Left renal cortex interstitium (tissue), 4 donors: ENCODE data around the gene SUPT4H1. TPM values are rescaled to one million over a fixed set of nuclear protein-coding genes. Genes with fewer than 3 reads are reported as not detected.
A peak's percentile ranks its signal among the peaks of the same experiment; 100 is the strongest.

Experiments used
- DNase-seq, 4 donors: peaks; one replicate each; pipeline ENCODE4 v3.0.0-alpha.2; 2013; ENCODE audit warnings: low read depth in 4 of 4, low spot score in 2 of 4, missing footprints in 1 of 4
- polyA plus RNA-seq, 4 donors: library from polyadenylated mRNA; unstranded; fragments of 120-200 nt; gene quantifications; one replicate each; pipeline ENCODE4 v1.2.1, GENCODE V29; 2013; ENCODE audit not compliant: insufficient read length in 4 of 4

Gene SUPT4H1
- polyA plus RNA-seq, 4 donors: 125 to 146 (median 135) TPM

DNA sequence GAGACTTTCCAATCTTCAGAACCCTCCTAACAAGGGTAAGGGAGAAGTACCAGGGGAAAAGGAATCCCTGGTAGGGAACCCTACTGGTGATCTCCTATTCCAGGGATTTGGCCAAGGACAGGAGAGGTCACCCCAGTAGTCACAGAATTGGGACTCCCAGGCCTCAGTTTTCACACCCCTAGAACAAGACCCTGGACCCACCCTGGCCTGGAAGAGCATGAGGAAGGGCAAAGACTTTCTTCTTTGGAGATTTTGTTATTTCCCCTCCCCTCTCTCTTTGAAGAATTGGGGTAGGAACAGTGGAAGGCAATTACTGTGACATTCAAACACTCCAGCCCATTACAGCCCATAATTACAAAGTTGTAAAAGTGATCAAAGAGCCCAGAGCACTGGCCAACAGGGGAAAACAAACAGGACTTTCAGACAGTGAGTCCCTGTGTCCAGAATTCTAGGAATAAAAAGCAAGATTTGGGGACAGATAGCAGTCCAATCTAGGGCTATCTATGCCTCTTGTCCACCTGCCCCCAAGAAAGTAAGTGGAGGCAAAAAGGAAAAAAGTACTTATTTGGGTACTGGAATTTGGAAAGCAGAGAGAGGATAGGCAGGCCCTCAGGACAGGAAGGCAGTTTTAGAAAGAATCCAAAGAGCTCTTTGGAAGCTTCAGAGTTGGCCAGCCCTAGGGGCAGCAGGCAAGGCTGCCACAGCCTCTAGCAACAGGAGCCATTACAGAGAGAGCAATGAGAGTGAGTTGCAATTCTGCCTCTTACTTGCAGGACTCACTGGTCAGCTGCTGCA is 13.4 kb upstream of the SUPT4H1 start:
- no peak for DNase-seq

DNA sequence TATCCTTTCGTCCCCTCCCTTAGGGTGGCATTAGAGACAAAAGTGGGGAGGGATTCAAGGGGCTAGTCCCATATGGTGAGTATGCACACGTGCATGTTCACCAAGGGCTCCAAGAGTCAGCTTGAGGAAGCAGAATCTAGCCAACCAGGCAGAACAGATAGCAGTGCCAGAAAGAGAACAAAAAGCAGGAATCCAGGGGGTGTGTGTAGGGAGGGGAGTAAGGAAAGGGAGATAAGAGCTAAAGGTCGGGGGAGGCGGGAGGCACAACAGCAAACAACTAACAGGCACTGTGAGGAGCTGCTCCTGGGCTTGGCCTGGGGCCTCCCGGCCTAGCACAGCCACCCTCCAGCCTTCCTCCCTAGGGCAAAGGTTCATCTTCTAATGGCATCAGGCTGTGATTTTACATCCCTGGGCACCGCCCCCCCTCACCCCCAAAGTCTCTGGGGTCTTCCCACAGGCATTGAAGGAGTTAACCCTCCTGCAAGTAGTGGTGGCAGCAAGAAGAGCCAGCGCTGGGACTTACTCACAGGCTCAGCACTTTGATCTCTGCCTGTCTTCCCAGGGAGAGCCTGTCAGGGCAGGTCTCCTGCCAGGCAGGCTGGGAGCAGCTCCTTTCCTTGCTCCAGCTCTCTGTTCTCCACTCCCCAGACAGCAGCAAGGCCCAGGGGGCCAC is 12.4 kb upstream of the SUPT4H1 start:
- DNase-seq: no peak

DNA sequence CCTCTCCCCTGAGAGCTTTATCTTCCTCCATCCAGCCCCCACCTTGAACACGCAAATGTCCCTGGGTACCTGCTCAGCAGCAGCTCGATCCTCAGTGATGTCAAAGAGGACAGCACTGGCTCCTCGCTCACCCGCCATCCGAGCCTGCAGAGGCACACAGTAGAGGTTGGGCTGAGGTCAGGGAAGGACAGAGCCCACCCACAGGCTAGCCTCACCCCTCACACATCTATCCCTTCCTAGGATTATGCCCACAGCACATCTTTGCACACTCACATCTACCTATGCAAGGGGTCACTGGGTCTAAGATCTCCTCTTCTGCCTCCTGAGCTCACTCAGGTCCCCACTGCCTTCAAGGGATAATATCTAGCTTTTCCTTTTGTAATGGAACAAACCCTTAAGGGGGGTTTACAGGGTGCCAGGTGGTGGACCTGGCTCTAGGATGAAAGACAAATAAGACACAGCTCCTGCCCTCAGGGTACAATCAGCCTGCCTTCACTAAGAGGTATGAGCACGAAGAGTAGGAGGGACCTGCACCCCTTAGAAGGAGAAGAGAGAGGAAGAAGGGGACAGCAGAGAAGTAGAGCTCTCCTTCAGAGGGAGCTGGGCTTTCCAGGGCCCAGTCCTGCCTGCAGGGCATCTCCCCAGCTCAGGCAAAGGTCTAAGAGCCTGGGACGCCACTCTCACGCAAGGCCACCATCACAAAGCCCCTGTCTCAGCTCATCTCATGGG is 11.6 kb upstream of the SUPT4H1 start:
- DNase-seq: no peak

DNA sequence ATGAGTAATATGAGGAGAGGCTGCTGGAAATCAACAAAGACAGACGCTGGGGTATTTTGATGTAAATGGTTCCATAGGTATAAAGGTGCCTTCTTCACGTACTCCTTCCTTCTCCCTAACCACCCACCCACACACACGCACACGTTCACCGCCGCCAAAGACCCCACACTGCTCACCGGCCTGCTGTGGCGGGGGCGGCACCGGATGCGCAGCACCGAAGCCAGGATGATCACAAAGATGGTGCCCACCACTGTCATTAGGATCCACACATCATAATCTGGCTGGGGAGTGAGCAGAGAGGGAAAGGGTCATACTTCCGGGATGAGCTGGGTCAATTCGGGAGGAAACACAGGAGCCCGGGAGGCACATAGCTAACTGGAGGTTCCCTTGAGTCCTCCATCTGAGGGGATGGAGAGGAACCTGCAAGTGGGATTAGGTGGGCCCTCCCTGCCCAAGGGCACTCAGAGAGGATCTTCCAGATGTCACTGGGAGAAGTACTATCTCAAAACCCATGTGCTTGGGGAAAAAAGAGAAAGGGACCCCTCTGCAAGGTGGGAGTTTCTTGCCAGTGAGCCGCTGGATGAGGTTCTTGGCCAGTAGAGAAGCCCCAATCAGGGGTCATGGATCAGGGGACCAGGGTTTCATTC is 10.5 kb upstream of the SUPT4H1 start:
- DNase-seq: no peak

DNA sequence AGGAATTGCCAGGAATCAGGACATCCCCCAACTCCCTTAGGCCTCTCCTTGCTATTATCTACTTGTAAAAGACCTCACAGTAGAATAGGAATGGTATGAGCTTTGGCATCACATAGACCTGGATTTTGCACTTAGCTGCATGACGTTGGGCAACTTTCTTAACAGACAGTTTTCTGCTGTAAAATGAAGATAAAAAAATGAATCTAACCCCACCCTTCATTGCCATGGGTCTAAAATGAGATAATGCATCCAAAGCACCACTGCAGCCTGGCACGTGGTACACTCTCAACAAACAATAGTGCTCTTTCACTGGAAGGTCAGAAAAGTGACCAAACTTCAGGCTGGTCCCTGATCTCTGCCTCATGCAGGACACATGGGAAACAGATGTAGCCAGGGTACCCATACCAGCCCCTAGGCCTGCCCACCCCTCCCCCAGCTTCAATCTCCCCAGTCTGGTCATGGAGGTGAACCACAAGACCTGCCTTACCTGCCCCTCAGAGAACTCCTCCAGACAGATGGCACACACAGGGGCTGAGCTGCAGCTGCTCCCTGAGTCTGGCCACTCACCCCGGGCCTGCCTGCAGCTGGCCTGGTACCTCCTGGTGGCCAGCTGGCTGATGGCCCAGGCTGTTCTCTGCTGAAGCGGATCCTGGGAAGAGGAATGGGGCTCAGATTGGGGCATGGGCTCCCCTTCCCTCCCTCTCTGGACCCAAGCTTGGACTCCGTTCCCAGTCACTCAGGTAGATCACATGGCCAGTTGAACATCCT is 8.5 kb upstream of the SUPT4H1 start:
- DNase-seq: no peak

DNA sequence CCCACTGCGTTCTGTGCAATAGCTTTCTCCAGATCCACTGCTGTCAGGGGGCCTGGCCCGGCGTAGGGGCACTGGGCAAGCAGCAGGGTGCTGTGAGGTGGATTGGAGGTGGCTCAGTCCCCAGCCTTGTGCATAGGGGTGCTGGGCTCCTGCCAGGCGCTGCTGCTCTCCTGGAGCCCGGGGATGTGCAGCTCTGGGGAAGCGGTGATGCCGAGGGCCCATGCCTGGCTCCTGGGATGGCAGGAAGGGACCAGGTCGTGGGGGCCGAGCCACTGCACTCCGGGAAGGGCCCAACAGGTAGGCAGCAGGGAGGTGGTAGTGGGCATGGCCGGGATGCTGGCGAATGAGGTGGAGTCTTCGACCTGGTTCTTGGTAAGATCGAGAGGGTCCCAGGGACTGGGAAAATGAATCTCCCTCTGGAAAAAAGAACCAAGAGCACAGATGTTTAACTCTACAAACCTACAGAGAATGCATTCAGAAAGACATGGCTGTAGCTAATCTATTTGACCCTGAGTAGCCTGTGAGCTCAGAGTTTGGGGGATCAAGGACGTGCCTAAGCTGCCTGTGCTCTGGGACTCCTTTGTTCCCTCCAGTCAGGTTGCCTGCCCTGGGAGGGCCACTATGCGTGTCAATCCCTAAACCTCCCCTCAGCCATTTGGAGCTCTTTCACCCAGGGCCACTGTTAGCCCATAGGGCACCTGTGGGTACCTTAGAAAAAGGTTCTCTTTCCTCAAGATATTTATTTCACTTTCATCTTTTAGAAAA is 6.6 kb upstream of the SUPT4H1 start:
- no peak for DNase-seq

DNA sequence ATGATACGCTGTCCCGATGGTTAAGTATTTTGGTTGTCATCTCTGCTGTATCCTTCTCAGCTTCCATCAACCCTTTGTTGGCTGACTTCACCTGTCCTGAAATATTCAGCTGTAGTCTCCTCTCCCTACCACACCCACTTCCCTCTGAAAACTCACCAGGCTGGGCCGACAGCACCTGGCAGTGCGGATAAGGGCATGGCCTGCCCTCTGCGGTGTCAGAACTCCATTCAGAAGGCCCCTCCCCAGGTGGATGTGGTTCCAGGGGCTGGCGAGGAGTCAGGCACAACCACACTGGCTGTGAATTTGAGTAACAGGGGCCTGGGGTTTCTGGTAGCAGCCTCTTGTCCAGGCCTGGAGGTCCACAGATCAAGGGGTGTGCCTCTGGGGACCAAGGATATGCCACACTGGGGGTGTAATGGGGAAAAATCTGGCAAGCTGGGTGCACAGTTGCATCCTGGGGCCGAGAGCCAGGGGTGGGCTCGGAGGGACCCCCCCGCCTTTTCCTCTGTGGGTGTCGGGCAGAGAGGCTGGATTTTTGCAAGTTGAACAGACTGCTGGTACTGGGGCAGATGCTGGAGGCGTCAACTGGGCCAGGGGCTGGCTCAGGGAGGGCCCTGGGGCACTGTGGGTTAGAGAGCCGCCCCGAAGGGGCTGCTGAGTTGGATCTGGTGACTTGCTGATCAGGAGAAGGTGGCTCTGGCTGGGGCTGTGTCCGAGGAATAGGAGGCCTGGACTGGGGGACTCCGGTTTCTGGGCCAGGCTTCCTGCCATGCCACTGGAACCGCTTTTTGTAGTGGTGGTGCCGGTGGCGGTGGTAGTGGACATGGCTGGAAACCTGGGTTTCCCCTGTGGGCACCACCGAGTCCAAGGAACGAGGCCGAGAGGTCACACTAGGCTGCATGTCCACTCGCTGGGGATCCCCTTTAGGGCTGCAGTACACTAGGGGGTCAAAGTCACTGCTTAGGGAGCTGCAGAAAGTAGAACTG is 5.6 kb upstream of the SUPT4H1 start:
- no peak for DNase-seq

DNA sequence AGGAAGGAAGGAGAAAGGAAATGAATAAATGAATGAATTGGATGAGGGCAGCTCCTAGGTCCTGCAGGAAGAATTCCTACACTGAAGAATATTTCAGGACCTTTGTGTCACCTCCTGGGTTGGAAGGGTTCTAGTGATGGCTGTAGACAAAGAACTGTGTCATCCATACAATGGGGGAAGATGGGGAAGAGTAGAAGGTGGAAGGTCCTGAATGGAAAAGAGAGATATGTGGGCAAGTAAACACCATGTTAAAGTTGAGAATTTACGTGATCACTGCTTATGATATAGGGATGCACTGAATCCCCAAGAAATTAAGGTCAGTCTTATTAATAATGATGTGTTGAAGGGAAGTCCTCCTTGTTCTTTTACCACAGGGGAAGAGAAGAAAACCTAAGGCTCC is 4.2 kb upstream of the SUPT4H1 start:
- DNase-seq: no peak

DNA sequence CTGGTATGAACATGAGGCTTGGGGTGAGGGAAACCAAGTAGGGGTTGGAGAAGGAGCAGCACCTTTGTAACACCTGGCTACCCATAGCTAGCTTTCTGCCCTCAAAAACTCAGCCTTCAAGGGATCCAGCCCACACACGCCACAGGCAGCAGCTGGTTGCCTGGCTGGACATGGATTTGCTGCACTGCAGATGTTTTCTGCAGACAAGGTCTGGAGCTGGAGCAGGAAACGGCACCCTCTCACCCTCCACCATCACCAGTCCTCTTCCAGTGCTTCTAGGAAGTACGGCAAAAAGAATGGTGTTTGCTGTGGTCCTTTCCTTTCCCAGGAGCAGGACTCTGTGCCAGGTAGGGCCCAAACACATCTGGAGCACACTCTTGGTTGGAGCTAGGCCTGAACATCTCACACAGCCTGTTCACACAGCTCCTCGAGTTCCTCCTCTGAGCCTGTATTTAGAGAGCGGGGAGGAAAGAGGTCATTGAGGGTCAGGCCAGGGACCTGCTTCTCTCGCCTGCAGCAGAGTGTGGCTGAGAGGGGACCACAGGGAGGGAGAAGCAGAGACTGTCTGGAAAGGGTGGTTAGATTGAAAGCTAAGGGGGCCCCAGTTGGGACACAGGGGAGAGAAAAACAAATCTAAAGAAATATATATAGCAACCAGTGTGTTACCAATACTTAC is 2.7 kb upstream of the SUPT4H1 start:
- DNase-seq: no peak

DNA sequence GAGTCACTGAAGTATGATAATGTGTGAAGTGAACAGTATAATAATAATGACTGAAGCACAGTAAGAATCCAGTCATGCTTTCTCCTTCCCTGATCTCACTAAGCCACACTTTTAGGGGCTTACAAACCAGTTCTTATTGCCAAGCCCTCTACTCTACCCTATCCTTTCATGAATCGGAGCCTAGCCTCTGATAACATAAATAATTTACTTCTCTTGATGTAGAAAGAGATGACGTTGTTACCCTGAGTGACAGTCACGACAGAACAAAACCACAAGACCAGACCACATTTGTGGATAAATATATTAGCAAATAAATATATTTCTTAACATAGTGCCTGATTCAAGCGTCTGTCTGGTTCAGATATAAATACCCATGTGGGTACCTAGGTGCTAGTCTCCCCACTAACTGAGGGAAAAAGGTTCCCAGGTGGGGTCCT is 1.4 kb upstream of the SUPT4H1 start:
- DNase-seq: no peak

DNA sequence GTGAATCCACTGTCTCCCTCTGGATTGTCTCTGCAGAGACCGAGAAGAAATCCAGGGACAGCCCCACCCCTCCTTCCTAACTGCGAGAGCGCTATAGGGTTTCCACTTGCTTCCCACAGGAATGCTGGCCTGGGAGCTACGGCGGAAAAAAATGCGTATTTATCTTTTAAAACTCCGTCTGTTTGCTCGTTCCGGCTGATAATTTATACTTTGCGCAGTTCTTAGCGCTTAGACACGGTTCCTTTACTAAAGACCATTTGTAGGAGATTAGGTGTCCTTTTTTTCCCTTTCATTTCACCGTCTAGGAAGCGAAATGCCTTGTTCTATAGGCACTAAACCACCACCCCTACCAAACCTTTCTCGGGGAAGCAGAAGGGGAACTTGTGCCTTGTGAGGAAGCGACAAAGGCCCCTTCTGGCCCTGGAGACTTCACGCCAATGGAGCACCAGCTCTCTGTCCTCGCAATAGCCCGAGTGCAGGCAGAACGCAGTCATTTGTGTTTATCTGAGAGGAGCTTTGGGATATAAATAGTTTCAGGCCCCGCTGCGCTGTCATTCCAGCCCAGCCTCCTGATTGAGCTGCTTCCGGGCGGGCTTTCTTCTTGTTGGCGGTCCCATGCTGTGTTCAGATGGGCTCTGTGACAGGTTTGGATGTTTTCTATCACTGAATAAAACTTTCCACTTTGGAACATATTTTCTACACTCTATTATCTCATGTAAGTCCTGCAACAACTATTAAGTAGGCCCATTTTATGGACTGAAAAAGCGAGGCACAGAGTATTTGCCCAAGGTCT is 791 bp upstream of the SUPT4H1 start:
- DNase-seq: peak in 1 of 4 donors; percentile 82

DNA sequence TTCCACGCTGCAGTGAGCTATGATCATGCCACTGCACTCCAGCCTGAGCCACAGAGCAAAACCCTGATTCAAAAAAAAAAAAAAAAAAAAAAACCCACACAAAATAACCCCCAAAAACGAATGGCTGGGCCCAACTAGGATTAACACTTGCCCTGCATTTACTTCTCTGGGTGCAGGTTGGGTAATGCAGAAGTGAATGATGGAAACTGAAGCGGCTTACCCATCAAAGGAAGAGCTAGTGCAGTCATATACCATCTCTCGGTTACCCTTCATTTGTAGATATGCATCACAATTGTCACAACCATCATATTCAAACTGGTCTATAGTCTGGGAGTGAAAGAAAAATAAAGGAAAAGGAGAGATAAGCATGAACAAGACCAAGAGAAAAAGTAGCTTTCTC is 819 bp downstream of the SUPT4H1 start:
- DNase-seq: no peak

DNA sequence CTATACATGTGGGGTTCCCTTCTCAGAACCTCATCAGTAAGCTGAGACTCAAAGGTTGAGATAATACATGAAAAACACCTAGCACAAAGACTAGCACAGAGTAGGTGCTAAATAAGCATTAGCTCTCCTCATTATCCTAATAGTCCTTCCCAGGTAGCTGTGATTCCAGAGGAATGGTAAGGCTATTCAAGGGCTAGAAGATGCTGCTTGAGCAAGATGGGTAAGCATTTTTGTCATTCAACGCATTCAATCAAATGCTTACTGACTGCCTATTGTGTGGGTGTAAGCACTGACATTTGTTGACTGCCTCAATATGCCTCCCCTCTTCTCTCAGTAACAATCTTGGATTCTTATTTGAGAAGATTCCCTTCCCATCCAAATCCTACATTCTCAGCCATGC is 4.0 kb downstream of the SUPT4H1 start:
- no peak for DNase-seq

DNA sequence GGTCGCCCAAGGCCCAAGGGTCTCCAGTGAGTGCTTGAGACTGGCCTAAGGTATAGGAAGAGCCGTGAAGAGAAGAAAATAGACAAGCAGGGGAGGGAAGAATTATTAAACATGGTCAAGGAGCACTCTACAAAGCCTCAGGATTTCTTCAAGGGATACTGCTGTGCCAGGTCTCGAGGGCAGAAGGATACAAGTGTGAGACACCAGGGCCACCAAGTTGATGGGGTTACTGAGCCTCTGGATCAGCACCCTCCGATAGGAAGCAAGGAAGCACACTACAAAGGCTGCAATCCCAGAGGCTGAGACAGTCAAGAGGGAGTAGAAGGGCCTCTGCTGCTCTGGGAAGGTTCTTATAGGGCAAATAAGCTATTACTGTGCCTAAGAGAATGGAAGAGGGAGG is 6.5 kb downstream of the SUPT4H1 start:
- DNase-seq: no peak

DNA sequence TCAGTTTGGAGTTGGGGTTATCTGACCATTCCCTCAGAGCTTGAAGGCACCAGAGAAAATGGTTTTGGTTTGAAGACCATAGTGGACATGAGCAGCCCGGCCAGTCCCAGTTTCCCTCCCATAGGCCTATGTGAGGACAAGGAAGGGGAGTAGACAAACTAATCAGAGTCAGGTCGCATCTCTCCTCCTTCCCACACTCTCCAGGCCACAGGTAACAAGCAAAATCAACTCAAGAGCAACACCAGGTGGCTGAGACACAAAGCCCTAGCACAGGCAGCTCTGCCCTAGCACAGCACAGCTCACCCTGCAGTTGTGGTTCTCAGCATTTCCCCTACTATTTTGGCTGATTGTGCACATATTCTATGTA is 7.2 kb downstream of the SUPT4H1 start:
- DNase-seq: no peak

DNA sequence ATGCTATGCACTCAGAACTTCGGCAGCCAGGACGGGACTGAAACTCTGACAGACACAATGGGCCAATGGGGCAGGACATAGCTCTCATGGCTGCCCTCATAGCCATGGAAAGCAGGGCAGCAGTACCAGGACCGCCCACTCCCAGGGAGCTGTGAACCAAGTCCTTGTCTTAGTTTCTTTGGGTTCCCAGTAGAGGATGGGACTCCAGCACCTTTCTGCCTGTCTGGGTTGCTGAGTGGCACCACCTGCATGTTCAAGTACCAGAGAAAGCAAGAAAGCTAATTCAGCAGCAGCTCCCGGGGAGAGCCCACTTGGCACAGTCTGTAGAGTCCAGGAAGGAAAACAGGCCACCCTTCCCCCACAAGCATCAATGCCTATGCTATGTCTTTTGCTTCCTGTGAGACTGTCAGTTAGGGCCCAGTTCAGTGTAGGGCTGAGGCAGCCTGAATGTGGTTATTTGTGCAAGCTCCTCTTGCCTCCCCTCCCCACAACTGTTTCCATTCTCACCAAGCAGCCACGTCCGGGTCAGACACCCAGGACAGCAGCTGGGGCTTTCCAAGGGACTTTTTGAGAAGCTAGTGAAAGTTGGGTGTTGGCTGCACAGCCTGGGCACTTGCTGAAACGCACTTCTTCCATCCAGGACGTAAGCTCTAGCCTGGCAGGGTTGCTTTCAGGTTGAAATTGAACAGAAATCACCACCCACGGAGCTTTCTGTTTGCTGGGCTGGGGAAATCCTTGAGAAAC is 7.8 kb downstream of the SUPT4H1 start:
- no peak for DNase-seq
